IMR-90 (cell line): ENCODE results near the gene PSMB4. TPM values are rescaled to one million over a fixed set of nuclear protein-coding genes. Genes with fewer than 3 reads are reported as not detected.

Experiments used
- ATAC-seq: fragments of 200-7000 bp; cut with Tn5 transposase; 2 replicates; pipeline ENCODE4 v1.9.1; 2020; ENCODE audit warnings: low read depth, mild to moderate bottlenecking, moderate library complexity
- BruUV-seq: library from RNA; stranded (reverse); fragments of 400-500 nt; replicated peaks from 2 replicates; lab custom pipeline; 2021; lab: Mats Ljungman, UMichigan
- CTCF ChIA-PET: fragments of 300-600 bp; formaldehyde crosslinking; extraction: SDS; loops from one replicate; lab custom pipeline; 2021; ENCODE audit warnings: antibody characterized with exemption; lab: Yijun Ruan, JAX
- POLR2A ChIA-PET: fragments of 300-600 bp; sonication (Branson Sonifier 250); formaldehyde crosslinking; loops from one replicate; lab custom pipeline; 2022; ENCODE audit warnings: antibody characterized with exemption; ENCODE audit not compliant: unreplicated experiment; lab: Charles Lee
- DNase-seq: peaks from one replicate; pipeline ENCODE4 v3.0.0; 2013
- H2AFZ ChIP-seq: replicated peaks from 2 replicates; pipeline ENCODE3; 2013; ENCODE audit warnings: low read length, mild to moderate bottlenecking; ENCODE audit not compliant: poor library complexity
- H2AK5ac ChIP-seq: 2 replicates; pipeline ENCODE4 v1.6.1; 2013; ENCODE audit warnings: low read depth, low read length, inconsistent platforms
- H2AK9ac ChIP-seq: replicated peaks from 2 replicates; pipeline ENCODE3; 2013; ENCODE audit warnings: mild to moderate bottlenecking, low read depth, low read length, moderate library complexity; ENCODE audit not compliant: poor library complexity
- H2BK120ac ChIP-seq: 2 replicates; pipeline ENCODE4 v1.6.1; 2013; ENCODE audit warnings: low read depth, low read length, inconsistent platforms
- H2BK15ac ChIP-seq: 3 replicates; pipeline ENCODE4 v1.6.1; 2013; ENCODE audit warnings: low read depth, low read length, inconsistent platforms
- H2BK20ac ChIP-seq: 2 replicates; pipeline ENCODE4 v1.6.1; 2013; ENCODE audit warnings: low read depth, mild to moderate bottlenecking, inconsistent platforms, low read length, moderate library complexity
- H2BK5ac ChIP-seq: 2 replicates; pipeline ENCODE4 v1.6.1; 2013; ENCODE audit warnings: mild to moderate bottlenecking, low read depth, low read length, inconsistent platforms; ENCODE audit not compliant: poor library complexity, severe bottlenecking
- H3K14ac ChIP-seq: replicated peaks from 2 replicates; pipeline ENCODE4 v1.6.1; 2013; ENCODE audit warnings: low read depth, low read length, inconsistent platforms
- H3K18ac ChIP-seq: 2 replicates; pipeline ENCODE4 v1.6.1; 2013; ENCODE audit warnings: low read depth, low read length, control low read depth
- H3K23ac ChIP-seq: 2 replicates; pipeline ENCODE4 v1.6.1; 2013; ENCODE audit warnings: low read depth, low read length, inconsistent platforms
- H3K27ac ChIP-seq: 2 replicates; pipeline ENCODE4 v1.5.1; 2013; ENCODE audit warnings: mild to moderate bottlenecking, control low read depth, low read length; ENCODE audit not compliant: insufficient read depth
- H3K27me3 ChIP-seq: 2 replicates; pipeline ENCODE4 v1.6.1; 2013; ENCODE audit warnings: low read length; ENCODE audit not compliant: control insufficient read depth, insufficient read depth
- H3K36me3 ChIP-seq: 2 replicates; pipeline ENCODE4 v1.6.1; 2013; ENCODE audit warnings: low read length, mixed read lengths; ENCODE audit not compliant: control insufficient read depth, insufficient read depth
- H3K4ac ChIP-seq: 2 replicates; pipeline ENCODE4 v1.6.1; 2013; ENCODE audit warnings: low read depth, low read length, inconsistent platforms
- H3K4me1 ChIP-seq: 2 replicates; pipeline ENCODE4 v1.6.1; 2013; ENCODE audit warnings: low read length, mixed read lengths; ENCODE audit not compliant: control insufficient read depth, insufficient read depth
- H3K4me2 ChIP-seq: 2 replicates; pipeline ENCODE4 v1.6.1; 2013; ENCODE audit warnings: low read depth, mild to moderate bottlenecking, control low read depth, low read length, moderate library complexity
- H3K4me3 ChIP-seq: 2 replicates; pipeline ENCODE4 v1.5.1; 2013; ENCODE audit warnings: low read depth, mild to moderate bottlenecking, control low read depth, low read length, moderate library complexity; ENCODE audit not compliant: insufficient read depth
- H3K56ac ChIP-seq: 2 replicates; pipeline ENCODE4 v1.6.1; 2013; ENCODE audit warnings: low read length, inconsistent platforms; ENCODE audit not compliant: insufficient read depth; ENCODE audit errors: extremely low read depth
- H3K79me1 ChIP-seq, 2 experiments: 2 replicates each; pipeline ENCODE4 v1.6.1; 2013; ENCODE audit warnings: low read length in 2 of 2, inconsistent platforms in 1 of 2, low read depth in 1 of 2
- H3K9ac ChIP-seq: 2 replicates; pipeline ENCODE4 v1.6.1; 2013; ENCODE audit warnings: low read depth, low read length, control low read depth
- H3K9me1 ChIP-seq: 2 replicates; pipeline ENCODE4 v1.6.1; 2013; ENCODE audit warnings: low read length, inconsistent platforms; ENCODE audit not compliant: insufficient read depth
- H3K9me3 ChIP-seq: 2 replicates; pipeline ENCODE4 v1.6.1; 2013; ENCODE audit warnings: low read length; ENCODE audit not compliant: control insufficient read depth, insufficient read depth
- H4K20me1 ChIP-seq: 2 replicates; pipeline ENCODE4 v1.6.1; 2013; ENCODE audit warnings: low read length, inconsistent platforms; ENCODE audit not compliant: insufficient read depth
- H4K5ac ChIP-seq: 2 replicates; pipeline ENCODE4 v1.6.1; 2013; ENCODE audit warnings: mild to moderate bottlenecking, low read depth, low read length, control low read depth
- H4K8ac ChIP-seq, 2 experiments: 2 replicates each; pipeline ENCODE4 v1.6.1; 2013; ENCODE audit warnings: low read depth in 2 of 2, low read length in 2 of 2, control low read depth in 1 of 2, inconsistent platforms in 1 of 2
- H4K91ac ChIP-seq: 2 replicates; pipeline ENCODE4 v1.6.1; 2013; ENCODE audit warnings: low read depth, low read length, inconsistent platforms; ENCODE audit not compliant: insufficient read depth
- CTCF ChIP-seq: conservative IDR thresholded peaks from 2 replicates; pipeline ENCODE4 v1.5.1; 2012; ENCODE audit warnings: mild to moderate bottlenecking, low read depth, low read length, improper control_type of control experiment
- FOS ChIP-seq: fragments of 150-350 bp; IDR thresholded peaks from 2 replicates; pipeline ENCODE4 v1.6.1; 2016; ENCODE audit warnings: low read depth, low read length
- MAFK ChIP-seq: IDR thresholded peaks from 2 replicates; pipeline ENCODE4 v1.6.1; 2012; ENCODE audit warnings: low read depth, low read length, improper control_type of control experiment
- MAZ ChIP-seq: IDR thresholded peaks from 2 replicates; pipeline ENCODE4 v1.6.1; 2012; ENCODE audit warnings: low read depth, mild to moderate bottlenecking, low read length, improper control_type of control experiment, moderate library complexity, borderline replicate concordance
- MXI1 ChIP-seq: IDR thresholded peaks from 2 replicates; pipeline ENCODE4 v1.6.1; 2012; ENCODE audit warnings: low read depth, mild to moderate bottlenecking, low read length, moderate library complexity, borderline replicate concordance
- POLR2A ChIP-seq: IDR thresholded peaks from 2 replicates; pipeline ENCODE4 v1.6.1; 2012; ENCODE audit warnings: mild to moderate bottlenecking, low read depth, low read length
- RAD21 ChIP-seq: IDR thresholded peaks from 2 replicates; pipeline ENCODE4 v1.6.1; 2012; ENCODE audit warnings: low read length, improper control_type of control experiment
- SMC3 ChIP-seq: fragments of 150-350 bp; IDR thresholded peaks from 2 replicates; pipeline ENCODE4 v1.6.1; 2016; ENCODE audit warnings: low read depth, mild to moderate bottlenecking, antibody characterized with exemption, low read length, moderate library complexity
- WGBS, 2 experiments: methylation state at CpG; one replicate each; pipeline versions ENCODE4 v1.1.5 to v1.1.7; 2013; ENCODE audit warnings: missing lambda C conversion rate in 2 of 2; ENCODE audit not compliant: insufficient read length in 1 of 2; ENCODE audit errors: extremely low coverage in 2 of 2; 5-methylcytosine and 5-hydroxymethylcytosine counted together
- dilution Hi-C: fragments of 300-500 bp; cut with HindIII; formaldehyde crosslinking; loops from one replicate; pipeline ENCODE4 v1.14.3; 2018; ENCODE audit warnings: low sequenced_read_pairs; ENCODE audit not compliant: unreplicated experiment
- in situ Hi-C: fragments of 300-500 bp; cut with MboI; formaldehyde crosslinking; loops from 3 replicates; pipeline ENCODE4 v1.14.3; 2019; ENCODE audit warnings: low sequenced_read_pairs, inconsistent platforms, mixed read lengths
- intact Hi-C: fragments of 100-400 bp; cut with micrococcal nuclease; formaldehyde crosslinking; loops from 2 replicates; pipeline ENCODE4 v1.10.0; 2022
- polyA plus RNA-seq, 3 experiments: library from polyadenylated mRNA; depleted of rRNA; stranded (reverse); fragments of >200 nt; gene quantifications; 2 replicates each; pipeline ENCODE4 v1.2.3, GENCODE V29; 2012; ENCODE audit warnings: low replicate concordance in 1 of 3
- total RNA-seq: library from RNA; depleted of rRNA; stranded (reverse); fragments of >200 nt; gene quantifications from 2 replicates; pipeline ENCODE4 v1.2.3, GENCODE V29; 2012

The PSMB4 gene
- total and polyA plus RNA-seq, 2 of the 4 experiments (the other 2 are of a cell fraction), result 457 to 565 TPM

- Histone ChIP-seq H3K56ac (no peak overlapping the region), H3K79me1 (peaks cover 0 to 10% of the 10 kb centered on the region in 2 experiments; a peak in 1 of 4 replicates), H3K9me3 (no peaks in the 10 kb centered on the region; the same call in 1 of the 2 replicates), H4K20me1 (no peaks in the 10 kb centered on the region), H3K27ac (no peak overlapping the region), H2BK15ac (no peak overlapping the region), H2AFZ (no peak overlapping the region), H3K36me3 (peaks cover 32% of the 10 kb centered on the region), H3K4ac (no peak overlapping the region), H2BK120ac (no peak overlapping the region), H4K8ac (no peak overlapping the region), H3K4me2 (no peak overlapping the region), H3K18ac (no peak overlapping the region), H2AK5ac (no peak overlapping the region), H3K14ac (no peak overlapping the region), H2BK5ac (no peak overlapping the region), H4K91ac (no peak overlapping the region), H2AK9ac (no peak overlapping the region), H3K4me3 (no peak overlapping the region), H3K9ac (no peak overlapping the region), H3K27me3 (no peaks in the 10 kb centered on the region), H4K5ac (no peak overlapping the region), H2BK20ac (no peak overlapping the region), H3K23ac (no peak overlapping the region), H3K4me1 (peaks cover 14% of the 10 kb centered on the region), H3K9me1 (peaks cover 14% of the 10 kb centered on the region)
- no TSS peak for BruUV-seq
- no peak for ATAC-seq
- dilution Hi-C loops (no loop called here), intact Hi-C loops (no loop called here), in situ Hi-C loops (no loop called here)
- no peak for DNase-seq
- TF ChIP-seq CTCF (no peak), MAZ (no peak), MXI1 (no peak), POLR2A (no peak), MAFK (no peak), FOS (no peak), SMC3 (no peak), RAD21 (no peak)
- ChIA-PET POLR2A (no interaction called here), CTCF (no interaction called here)
- 100% methylated on average over 2 of the region's 7 CpGs; no CpG with 5 or more reads in 1 of the 2 experiments for WGBS, 2 experiments
Observed at GRCh38 chr1:151369302-151369610, 30.1 kb upstream of the PSMB4 start.
